GM19455 (cell line): Measurements from ENCODE around the gene OVCH2.
A peak's percentile ranks its signal among the peaks of the same experiment; 100 is the strongest.
"Not testable (repeated sequence)": the region's sequence is repeated elsewhere in the genome, so short reads cannot be mapped to it uniquely, and the experiment has no call there.

Experiments used
- ATAC-seq: cut with Tn5 transposase; IDR thresholded peaks from one replicate; pipeline ENCODE4 v1.9.1; 2021; ENCODE audit not compliant: unreplicated experiment

OVCH2 gene, protein sequence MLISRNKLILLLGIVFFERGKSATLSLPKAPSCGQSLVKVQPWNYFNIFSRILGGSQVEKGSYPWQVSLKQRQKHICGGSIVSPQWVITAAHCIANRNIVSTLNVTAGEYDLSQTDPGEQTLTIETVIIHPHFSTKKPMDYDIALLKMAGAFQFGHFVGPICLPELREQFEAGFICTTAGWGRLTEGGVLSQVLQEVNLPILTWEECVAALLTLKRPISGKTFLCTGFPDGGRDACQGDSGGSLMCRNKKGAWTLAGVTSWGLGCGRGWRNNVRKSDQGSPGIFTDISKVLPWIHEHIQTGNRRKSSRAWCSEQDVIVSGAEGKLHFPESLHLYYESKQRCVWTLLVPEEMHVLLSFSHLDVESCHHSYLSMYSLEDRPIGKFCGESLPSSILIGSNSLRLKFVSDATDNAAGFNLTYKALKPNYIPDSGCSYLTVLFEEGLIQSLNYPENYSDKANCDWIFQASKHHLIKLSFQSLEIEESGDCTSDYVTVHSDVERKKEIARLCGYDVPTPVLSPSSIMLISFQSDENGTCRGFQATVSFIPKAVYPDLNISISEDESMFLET

GRCh38 chr11:7706377-7706776 lies at the start of gene OVCH2:
TSS of gene OVCH2 (minus strand) at chr11:7706477. CDS start at chr11:7706394, 83 bp downstream.
- ATAC-seq = no peak

GRCh38 chr11:7749456-7749855 lies 43.2 kb upstream of the OVCH2 start:
- ATAC-seq = no peak

DNA sequence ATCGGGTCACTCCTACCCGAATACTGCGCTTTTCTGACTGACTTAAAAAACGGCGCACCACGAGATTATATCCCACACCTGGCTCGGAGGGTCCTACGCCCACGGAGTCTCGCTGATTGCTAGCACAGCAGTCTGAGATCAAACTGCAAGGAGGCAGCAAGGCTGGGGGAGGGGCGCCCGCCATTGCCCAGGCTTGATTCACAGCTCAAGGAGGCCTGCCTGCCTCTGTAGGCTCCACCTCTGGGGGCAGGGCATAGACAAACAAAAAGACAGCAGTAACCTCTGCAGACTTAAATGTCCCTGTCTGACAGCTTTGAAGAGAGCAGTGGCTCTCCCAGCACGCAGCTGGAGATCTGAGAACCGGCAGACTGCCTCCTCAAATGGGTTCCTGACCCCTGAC lies 28.5 kb upstream of the OVCH2 start:
- ATAC-seq = not testable (repeated sequence)

DNA sequence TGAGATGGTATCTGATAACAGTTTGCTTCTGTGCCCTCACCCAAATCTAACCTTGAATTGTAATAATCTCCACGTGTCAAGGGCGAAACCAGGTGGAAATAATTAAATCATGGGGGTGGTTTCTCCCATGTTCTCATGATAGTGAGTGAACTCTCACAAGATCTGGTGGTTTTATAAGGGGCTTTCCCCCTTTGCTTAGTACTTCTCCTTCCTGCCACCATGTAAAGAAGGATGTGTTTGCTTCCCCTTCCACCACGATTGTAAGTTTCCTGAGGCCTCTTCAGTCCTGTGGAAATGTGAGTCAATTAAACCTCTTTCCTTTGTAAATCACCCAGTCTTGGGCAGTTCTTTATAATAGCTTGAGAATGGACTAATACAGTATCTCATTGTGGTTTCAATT lies 8.5 kb upstream of the OVCH2 start:
- ATAC-seq = no peak

DNA sequence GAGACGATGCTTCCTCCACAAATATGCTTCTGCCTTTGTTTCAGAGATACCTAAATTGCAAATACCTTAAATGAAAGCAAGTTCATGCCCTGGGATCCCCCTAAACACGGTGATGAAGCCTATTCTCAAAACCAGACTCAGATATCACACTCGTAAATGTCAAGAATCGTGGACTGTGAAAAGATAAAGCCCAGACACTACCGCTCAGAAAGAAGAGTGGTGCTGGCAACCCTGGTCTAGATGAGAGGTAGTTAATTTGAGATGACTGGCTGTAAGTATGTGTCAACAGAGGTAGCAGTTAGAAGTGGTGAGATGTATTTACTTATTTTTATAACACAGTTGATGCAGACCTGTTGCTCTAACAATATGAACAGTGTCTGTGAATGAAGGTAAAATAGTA lies 2.5 kb downstream of the OVCH2 start:
- no peak for ATAC-seq

DNA sequence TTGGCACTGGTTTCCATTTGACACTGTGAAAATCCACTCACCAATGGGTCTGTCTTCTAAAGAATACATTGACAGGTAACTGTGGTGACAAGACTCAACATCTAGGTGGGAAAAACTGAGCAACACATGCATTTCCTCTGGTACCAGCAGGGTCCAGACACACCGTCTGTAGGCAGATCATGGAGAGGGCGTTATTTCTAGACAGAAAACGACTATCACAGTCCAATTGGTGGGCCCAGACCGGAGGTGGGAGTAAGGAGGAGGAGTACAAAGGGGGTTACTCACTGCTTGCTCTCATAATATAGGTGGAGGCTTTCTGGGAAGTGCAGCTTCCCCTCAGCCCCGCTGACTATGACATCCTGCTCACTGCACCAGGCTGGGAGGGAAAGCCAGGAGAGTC lies 9.9 kb downstream of the OVCH2 start:
- no peak for ATAC-seq

GRCh38 chr11:7694235-7694634 lies 12.0 kb downstream of the OVCH2 start:
- no peak for ATAC-seq

- ATAC-seq = no peak
These were observed 13.9 kb downstream of the OVCH2 start for GRCh38 chr11:7692426-7692825.

- no peak for ATAC-seq
These were observed 14.4 kb downstream of the OVCH2 start for GRCh38 chr11:7691759-7692350.

- no peak for ATAC-seq
These were observed 15.6 kb downstream of the OVCH2 start for GRCh38 chr11:7690648-7691047.

DNA sequence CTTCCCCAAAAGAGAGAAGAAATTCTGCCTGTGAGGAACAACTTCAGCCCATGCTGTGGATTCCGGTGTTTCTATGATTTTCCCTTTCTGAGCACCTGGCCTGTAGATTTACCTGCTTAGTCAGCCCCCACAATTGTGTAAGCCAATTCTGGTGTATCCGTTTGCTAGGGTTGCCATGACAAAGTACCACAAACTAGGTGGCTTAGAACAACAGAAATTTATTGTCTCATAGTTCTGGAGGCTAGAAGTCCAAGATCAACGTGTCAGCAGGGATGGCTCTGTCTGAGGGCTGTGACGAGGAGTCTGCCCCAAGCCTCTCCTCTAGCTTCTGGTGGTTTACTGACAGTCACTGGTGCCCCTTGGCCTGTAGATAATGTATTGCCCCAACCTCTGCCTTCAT lies 17.0 kb downstream of the OVCH2 start:
- no peak for ATAC-seq

GRCh38 chr11:7688238-7688826 lies 17.9 kb downstream of the OVCH2 start:
- no peak for ATAC-seq

DNA sequence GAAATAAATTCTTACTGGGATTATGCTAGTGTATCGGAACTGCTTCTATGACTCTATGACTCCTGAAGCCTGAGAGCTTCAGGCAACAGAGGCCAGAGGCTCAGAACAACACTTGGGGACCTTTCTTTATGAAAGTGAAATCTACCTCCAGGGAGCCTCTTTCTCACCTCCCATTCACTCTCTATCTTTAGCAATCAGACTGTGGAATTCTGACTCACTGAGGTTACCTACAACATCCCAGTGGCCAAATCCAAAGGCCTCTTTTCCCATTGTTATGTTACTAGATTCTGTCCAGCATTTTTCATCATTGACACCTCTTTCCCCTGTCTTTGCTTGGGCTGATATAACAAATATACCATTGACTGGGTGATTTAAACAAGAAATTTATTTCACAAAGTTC lies 18.9 kb downstream of the OVCH2 start:
- no peak for ATAC-seq

- ATAC-seq = no peak
These were observed 19.5 kb downstream of the OVCH2 start for GRCh38 chr11:7686761-7687160.

DNA sequence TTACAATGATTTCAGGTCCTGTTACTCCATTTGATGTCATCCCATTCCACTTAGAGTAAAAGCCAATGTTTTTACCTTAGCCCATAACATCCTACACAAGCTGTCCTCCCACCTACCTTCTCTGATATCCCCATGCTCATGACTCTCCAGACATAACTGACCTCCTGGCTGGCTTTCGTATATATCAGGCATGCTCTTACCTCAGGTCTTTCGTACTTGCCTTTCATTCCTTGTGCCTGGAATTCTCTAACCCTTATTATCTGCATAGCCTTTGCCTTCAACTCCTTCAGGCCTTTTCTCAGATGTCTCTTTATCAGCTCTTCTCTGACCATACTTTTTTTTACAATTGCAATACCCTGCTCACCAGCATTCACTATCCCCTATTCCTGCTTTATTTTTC lies 22.7 kb downstream of the OVCH2 start:
- ATAC-seq = no peak

GRCh38 chr11:7677796-7678201 lies 28.5 kb downstream of the OVCH2 start:
- no peak for ATAC-seq

DNA sequence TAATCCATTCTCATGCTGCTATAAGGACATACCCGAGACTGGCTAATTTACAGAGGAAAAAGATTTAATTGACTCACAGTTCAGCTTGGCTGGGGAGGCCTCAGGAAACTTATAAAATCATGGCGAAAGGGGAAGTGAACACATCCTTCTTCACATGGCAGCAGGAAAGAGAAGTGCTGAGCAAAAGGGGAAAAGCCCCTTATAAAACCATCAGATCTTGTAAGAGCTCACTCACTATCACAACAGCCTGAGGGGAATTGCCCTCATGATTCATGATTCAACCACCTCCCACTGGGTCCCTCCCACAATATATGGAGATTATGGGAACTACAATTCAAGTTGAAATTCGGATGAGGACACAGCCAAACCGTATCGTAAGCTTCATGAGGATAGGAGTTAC lies 29.2 kb downstream of the OVCH2 start:
- no peak for ATAC-seq

- ATAC-seq = no peak
These were observed 30.6 kb downstream of the OVCH2 start for GRCh38 chr11:7675631-7676030.

GRCh38 chr11:7673724-7674434 lies 32.4 kb downstream of the OVCH2 start:
- peak; percentile 44 for ATAC-seq

- ATAC-seq = peak; percentile 65
These were observed 33.1 kb downstream of the OVCH2 start, which contains the start of gene CYB5R2 for GRCh38 chr11:7672960-7673723. TSS of gene CYB5R2 (minus strand) at chr11:7673500. CDS start at chr11:7672825, 675 bp downstream.
